ENCODE measurements around the gene VAT1L.

The VAT1L gene

DNA sequence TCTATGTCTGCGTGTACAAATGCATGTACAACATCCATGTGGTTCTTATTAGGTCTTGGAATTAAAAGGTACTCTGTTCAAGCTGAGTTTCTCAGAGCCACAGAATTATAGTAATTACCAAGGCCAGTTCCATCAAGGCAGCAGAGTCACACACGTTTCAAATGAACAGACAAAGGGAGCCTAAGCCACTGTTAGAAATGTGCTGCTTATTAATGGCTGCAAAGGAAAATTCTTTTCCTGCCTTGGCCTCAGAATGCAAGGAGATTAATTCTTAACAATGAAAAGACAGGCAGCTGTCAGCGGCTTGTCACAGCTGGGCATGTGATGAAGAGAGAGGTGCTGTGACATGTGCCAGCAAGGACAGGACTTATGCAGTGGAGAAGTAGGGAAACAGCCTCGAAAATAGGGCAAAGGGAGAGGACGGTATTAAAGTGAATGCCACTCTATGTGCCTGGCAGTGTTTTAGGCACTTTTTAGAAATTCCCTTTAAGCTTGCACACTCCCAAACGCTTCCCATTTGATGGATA, 133.9 kb downstream of the VAT1L start:
- TF ChIP-seq, protein P1, sequence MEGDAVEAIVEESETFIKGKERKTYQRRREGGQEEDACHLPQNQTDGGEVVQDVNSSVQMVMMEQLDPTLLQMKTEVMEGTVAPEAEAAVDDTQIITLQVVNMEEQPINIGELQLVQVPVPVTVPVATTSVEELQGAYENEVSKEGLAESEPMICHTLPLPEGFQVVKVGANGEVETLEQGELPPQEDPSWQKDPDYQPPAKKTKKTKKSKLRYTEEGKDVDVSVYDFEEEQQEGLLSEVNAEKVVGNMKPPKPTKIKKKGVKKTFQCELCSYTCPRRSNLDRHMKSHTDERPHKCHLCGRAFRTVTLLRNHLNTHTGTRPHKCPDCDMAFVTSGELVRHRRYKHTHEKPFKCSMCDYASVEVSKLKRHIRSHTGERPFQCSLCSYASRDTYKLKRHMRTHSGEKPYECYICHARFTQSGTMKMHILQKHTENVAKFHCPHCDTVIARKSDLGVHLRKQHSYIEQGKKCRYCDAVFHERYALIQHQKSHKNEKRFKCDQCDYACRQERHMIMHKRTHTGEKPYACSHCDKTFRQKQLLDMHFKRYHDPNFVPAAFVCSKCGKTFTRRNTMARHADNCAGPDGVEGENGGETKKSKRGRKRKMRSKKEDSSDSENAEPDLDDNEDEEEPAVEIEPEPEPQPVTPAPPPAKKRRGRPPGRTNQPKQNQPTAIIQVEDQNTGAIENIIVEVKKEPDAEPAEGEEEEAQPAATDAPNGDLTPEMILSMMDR (IDR thresholded peaks at IDR 0.05) = no peak
- no peak for TF ChIP-seq ZFX (IDR thresholded peaks at IDR 0.05; ENCODE audit: borderline replicate concordance)
- no peak overlapping the region for H3K27ac ChIP-seq

GRCh38 chr16:77925531-77925930, 137.2 kb downstream of the VAT1L start:
- TF ChIP-seq, protein P1 (IDR thresholded peaks at IDR 0.05) = no peak
- no peak for TF ChIP-seq ZFX (IDR thresholded peaks at IDR 0.05; ENCODE audit: borderline replicate concordance)

DNA sequence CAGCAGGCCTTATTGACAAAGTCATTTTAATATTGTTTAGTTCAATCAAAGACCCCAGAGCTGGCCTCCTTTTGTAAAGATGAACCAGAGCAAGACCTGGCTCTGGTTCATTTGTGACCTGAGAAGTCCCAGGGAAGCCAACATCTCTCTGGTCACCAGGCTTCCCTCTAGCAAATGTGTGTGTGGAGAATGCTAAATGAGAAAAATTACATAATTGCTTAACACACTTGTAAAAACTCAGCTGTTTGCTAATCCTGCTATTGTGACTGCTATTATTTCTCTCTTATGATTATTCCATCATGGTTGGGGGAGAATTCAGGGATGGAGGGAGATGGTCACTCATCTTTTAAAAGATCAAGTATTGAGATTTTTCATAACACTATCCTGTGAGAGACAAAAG, 139.7 kb downstream of the VAT1L start:
- no peak overlapping the region for H3K27ac ChIP-seq
- no peak for TF ChIP-seq ZFX (IDR thresholded peaks at IDR 0.05; ENCODE audit: borderline replicate concordance)
- TF ChIP-seq, protein P1 (IDR thresholded peaks at IDR 0.05) = no peak

More at GRCh38 chr16:77925531-77925930, 137.2 kb downstream of the VAT1L start:
- no peak overlapping the region for H3K27ac ChIP-seq

- no peak for TF ChIP-seq ZFX (IDR thresholded peaks at IDR 0.05; ENCODE audit: borderline replicate concordance)
- TF ChIP-seq, protein P1 (IDR thresholded peaks at IDR 0.05) = no peak
These were observed 140.6 kb downstream of the VAT1L start for GRCh38 chr16:77929004-77929403.

DNA sequence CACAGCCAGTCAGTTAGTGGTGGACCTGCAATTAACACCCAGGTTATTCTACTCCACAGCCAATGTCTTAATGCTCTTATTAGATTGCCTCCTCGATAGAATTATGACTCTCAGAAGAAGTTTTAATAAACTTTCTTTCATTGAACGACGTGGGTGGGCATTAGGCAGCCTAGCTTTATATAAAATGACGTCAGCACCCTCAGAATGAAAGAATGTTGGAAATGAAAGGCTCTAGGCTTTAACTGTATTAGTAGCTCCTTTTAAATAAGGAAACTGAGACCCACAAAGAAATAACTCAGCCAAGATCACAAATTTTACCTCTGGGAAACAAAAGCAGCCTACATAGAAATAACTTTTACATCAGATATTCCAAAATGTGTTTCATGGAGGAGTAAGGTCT, 142.7 kb downstream of the VAT1L start:
- TF ChIP-seq ZFX (IDR thresholded peaks at IDR 0.05; ENCODE audit: borderline replicate concordance) = no peak
- TF ChIP-seq, protein P1 (IDR thresholded peaks at IDR 0.05) = no peak

More at GRCh38 chr16:77929004-77929403, 140.6 kb downstream of the VAT1L start:
- no peak overlapping the region for H3K27ac ChIP-seq

DNA sequence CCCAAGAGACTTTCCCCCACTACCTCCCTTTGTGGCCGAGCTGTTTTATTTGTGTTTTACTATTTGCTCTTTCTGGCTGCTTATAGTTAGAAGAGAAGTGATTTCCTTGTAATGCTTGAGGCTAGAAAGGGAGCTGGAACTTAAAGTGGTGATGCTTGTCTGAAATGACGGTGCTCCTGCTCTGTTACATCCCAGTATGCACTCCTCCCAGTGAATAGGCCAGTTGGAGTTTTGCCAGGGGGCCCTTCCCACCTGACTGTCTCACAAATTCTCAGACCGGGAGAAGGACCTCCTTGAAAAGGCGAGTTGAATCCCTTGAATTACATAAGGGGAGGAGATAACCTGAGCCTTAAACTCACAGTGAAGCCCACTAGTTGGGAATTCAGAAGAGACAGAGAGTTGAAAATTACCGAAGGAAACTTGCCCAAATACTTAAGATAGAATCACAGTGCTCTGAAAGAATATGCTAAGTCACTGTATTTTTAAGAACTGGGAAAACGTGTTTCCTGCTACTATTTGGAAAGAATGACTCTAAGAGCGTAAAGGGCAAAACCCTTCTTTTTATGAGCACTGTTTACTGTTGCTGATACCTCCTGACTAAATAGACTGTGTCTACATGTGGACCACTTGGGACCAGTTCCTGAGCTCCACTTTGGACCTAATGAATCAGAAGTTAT, 149.2 kb downstream of the VAT1L start:
- H3K27ac ChIP-seq = no peak overlapping the region
- no peak for TF ChIP-seq ZFX (IDR thresholded peaks at IDR 0.05; ENCODE audit: borderline replicate concordance)
- TF ChIP-seq, protein P1 (IDR thresholded peaks at IDR 0.05) = no peak

More for the DNA sequence above, 142.7 kb downstream of the VAT1L start:
- H3K27ac ChIP-seq = no peak overlapping the region

- TF ChIP-seq ZFX (IDR thresholded peaks at IDR 0.05; ENCODE audit: borderline replicate concordance) = no peak
- TF ChIP-seq, protein P1 (IDR thresholded peaks at IDR 0.05) = no peak
- H3K27ac ChIP-seq = no peak overlapping the region
These were observed 150.5 kb downstream of the VAT1L start for GRCh38 chr16:77938913-77939312.

Data from 22Rv1 (cell line).